Mesodermal cell (in vitro differentiated cells): ENCODE results near the gene NDUFS5.
"Not testable (repeated sequence)": the region's sequence is repeated elsewhere in the genome, so short reads cannot be mapped to it uniquely, and the experiment has no call there.

Source experiments
- H3K27ac ChIP-seq: 2 replicates; pipeline ENCODE4 v1.7.0; 2013; ENCODE audit warnings: mild to moderate bottlenecking, low read depth, low read length, moderate library complexity; ENCODE audit not compliant: severe bottlenecking
- H3K36me3 ChIP-seq: 2 replicates; pipeline ENCODE4 v1.7.1; 2013; ENCODE audit warnings: mild to moderate bottlenecking, low read length, moderate library complexity; ENCODE audit not compliant: control insufficient read depth, insufficient read depth
- H3K4me1 ChIP-seq: one replicate; pipeline ENCODE4 v1.7.1; 2013; ENCODE audit warnings: mild to moderate bottlenecking, low read length; ENCODE audit not compliant: insufficient read depth, control insufficient read depth, poor library complexity, severe bottlenecking
- H3K4me3 ChIP-seq: 2 replicates; pipeline ENCODE4 v1.7.0; 2013; ENCODE audit warnings: low read length, control low read depth, mild to moderate bottlenecking; ENCODE audit not compliant: insufficient read depth, poor library complexity, severe bottlenecking; ENCODE audit errors: extremely low read depth
- H3K9me3 ChIP-seq: 2 replicates; pipeline ENCODE4 v1.7.1; 2013; ENCODE audit warnings: mild to moderate bottlenecking, low read length, moderate library complexity; ENCODE audit not compliant: control insufficient read depth
- WGBS, 2 experiments: methylation state at CpG; one replicate each; pipeline ENCODE4 v1.1.5; 2013; ENCODE audit warnings: missing lambda C conversion rate in 2 of 2; ENCODE audit not compliant: insufficient coverage in 2 of 2; 5-methylcytosine and 5-hydroxymethylcytosine counted together

NDUFS5 gene

GRCh38 chr1:38994196-38994595 lies 32.0 kb upstream of the NDUFS5 start:
- Histone ChIP-seq H3K9me3 (no peaks in the 10 kb centered on the region), H3K4me3 (no peak overlapping the region), H3K27ac (no peak overlapping the region), H3K36me3 (peaks cover 54% of the 10 kb centered on the region), H3K4me1 (peaks cover 19% of the 10 kb centered on the region)
- 90 to 95% methylated on average over 5 of the region's 5 CpGs for WGBS, 2 experiments

GRCh38 chr1:38997034-38997900 lies 28.9 kb upstream of the NDUFS5 start:
- Histone ChIP-seq H3K36me3 (peaks cover 85% of the 10 kb centered on the region), H3K4me3 (no peak overlapping the region), H3K27ac (no peak overlapping the region), H3K4me1 (peaks cover 7% of the 10 kb centered on the region), H3K9me3 (no peaks in the 10 kb centered on the region)
- 80% methylated on average over 2 of the region's 4 CpGs; no CpG with 5 or more reads in 1 of the 2 experiments for WGBS, 2 experiments

- H3K27ac ChIP-seq = no peak overlapping the region
Observed at GRCh38 chr1:38997901-38998190, 28.3 kb upstream of the NDUFS5 start.

GRCh38 chr1:39001516-39002421 lies 24.4 kb upstream of the NDUFS5 start:
- Histone ChIP-seq H3K4me1 (peaks cover 4% of the 10 kb centered on the region), H3K4me3 (no peak overlapping the region), H3K27ac (no peak overlapping the region), H3K9me3 (no peaks in the 10 kb centered on the region), H3K36me3 (peaks cover 95% of the 10 kb centered on the region)
- WGBS, 2 experiments = 89 to 95% methylated on average over 3 to 4 of the region's 5 CpGs

More at GRCh38 chr1:38997901-38998190, 28.3 kb upstream of the NDUFS5 start:
- Histone ChIP-seq H3K9me3 (no peaks in the 10 kb centered on the region), H3K4me1 (peaks cover 6% of the 10 kb centered on the region), H3K36me3 (peaks cover 91% of the 10 kb centered on the region), H3K4me3 (no peak overlapping the region)
- 81 to 85% methylated on average over 3 of the region's 3 CpGs for WGBS, 2 experiments

GRCh38 chr1:39003281-39003680 lies 22.9 kb upstream of the NDUFS5 start:
- no peaks in the 10 kb centered on the region for H3K4me1 ChIP-seq
- 82 to 89% methylated on average over 2 to 3 of the region's 3 CpGs for WGBS, 2 experiments
- no peaks in the 10 kb centered on the region for H3K9me3 ChIP-seq
- H3K4me3 ChIP-seq = no peak overlapping the region
- peaks cover 96% of the 10 kb centered on the region for H3K36me3 ChIP-seq
- no peak overlapping the region for H3K27ac ChIP-seq

- 82 to 87% methylated on average over 1 of the region's 2 CpGs for WGBS, 2 experiments
- Histone ChIP-seq H3K4me1 (no peaks in the 10 kb centered on the region), H3K4me3 (no peak overlapping the region), H3K36me3 (peaks cover 95% of the 10 kb centered on the region), H3K9me3 (no peaks in the 10 kb centered on the region), H3K27ac (no peak overlapping the region)
Observed at GRCh38 chr1:39003794-39004193, 22.4 kb upstream of the NDUFS5 start.

DNA sequence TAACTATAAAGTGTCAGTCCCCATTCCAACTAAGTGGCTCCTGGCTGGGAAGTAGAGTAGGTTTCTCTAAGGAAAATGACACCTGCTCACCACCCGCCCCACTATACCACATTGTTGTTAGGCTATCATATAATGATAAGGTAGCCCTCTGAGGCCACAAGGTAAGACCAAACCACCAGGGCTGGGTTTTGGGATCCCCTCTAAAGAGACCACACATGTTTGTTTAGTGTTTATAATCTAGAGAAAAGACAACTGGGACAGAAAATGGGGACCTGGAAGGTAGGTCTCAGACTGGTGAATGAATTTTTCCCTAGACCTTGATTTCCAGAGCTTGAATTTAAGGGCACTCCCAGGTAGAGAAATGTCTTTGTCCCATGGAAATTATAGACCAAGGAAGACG lies 19.9 kb upstream of the NDUFS5 start:
- no CpG with 5 or more reads among the region's 2 CpGs for WGBS, 2 experiments
- Histone ChIP-seq H3K9me3 (no peaks in the 10 kb centered on the region), H3K4me1 (no peaks in the 10 kb centered on the region), H3K27ac (no peak overlapping the region), H3K36me3 (peaks cover 94% of the 10 kb centered on the region), H3K4me3 (no peak overlapping the region)

DNA sequence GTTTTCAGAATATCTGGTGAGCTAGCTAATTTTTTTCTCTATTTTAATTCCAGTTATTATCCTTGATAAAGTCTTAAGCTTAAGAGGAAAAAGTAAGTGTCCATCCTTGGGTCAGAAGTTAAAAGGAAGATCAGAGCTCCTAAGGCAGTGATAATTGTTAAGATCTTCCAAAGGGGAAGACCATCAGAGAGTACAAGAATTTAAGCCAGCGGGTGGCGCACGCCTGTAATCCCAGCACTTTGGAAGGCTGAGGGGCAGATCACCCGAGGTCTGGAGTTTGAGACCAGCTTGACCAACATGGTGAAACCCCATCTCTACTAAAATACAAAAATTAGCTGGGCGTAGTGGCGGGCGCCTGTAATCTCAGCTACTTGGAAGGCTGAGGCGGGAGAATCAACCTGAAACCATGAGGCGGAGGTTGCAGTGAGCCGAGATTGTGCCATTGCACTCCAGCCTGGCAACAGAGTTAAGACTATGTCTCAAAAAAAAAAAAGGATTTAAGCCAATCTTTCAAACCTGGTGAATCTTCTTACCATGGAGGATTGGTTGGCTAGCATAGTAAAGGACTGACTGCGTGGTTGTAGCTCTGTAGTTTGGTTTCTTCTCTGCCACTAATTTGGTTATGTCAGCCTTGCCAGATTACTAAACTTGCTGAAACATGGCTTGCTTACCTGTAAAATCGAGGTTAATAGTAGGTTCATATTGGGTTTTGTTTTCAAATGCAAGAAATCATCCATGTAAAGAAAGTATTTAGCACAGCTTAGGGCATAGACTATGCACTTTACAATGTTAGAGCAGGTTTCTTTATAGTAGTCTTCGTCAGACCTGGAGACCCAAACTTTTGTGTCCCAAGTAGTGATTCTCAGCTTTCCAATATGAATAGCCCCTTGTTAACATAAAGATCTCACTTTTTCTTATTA lies 19.2 kb upstream of the NDUFS5 start:
- no peaks in the 10 kb centered on the region for H3K4me1 ChIP-seq
- H3K9me3 ChIP-seq = no peaks in the 10 kb centered on the region
- no peak overlapping the region for H3K4me3 ChIP-seq
- H3K36me3 ChIP-seq = peaks cover 94% of the 10 kb centered on the region
- 96% methylated on average over 8 to 11 of the region's 13 CpGs for WGBS, 2 experiments
- H3K27ac ChIP-seq = no peak overlapping the region

DNA sequence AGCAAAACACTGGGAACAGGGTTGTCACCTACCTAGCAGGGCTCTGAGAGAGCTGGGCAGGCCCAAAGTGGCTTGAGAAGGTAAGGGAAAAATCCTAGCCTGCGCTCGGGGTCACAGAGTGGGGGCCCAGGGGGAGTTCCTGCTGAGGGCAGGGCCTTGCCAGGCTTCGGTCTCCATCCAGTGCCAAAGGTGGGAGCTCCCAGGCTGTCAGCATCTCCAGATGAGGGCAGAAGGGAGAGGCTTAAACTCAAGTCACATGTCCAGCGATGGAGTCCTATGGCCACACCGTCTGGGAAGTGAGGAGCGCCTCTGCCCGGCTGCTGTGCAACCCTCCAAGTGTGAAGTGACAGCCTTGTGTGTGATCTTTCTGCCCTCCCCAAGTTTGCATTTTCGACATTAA lies 11.2 kb upstream of the NDUFS5 start:
- not testable (repeated sequence) for H3K9me3 ChIP-seq, H3K4me3 ChIP-seq, H3K4me1 ChIP-seq, H3K27ac ChIP-seq
- peaks cover 28% of the 10 kb centered on the region for H3K36me3 ChIP-seq
- 98 to 100% methylated on average over 3 to 7 of the region's 8 CpGs for WGBS, 2 experiments

DNA sequence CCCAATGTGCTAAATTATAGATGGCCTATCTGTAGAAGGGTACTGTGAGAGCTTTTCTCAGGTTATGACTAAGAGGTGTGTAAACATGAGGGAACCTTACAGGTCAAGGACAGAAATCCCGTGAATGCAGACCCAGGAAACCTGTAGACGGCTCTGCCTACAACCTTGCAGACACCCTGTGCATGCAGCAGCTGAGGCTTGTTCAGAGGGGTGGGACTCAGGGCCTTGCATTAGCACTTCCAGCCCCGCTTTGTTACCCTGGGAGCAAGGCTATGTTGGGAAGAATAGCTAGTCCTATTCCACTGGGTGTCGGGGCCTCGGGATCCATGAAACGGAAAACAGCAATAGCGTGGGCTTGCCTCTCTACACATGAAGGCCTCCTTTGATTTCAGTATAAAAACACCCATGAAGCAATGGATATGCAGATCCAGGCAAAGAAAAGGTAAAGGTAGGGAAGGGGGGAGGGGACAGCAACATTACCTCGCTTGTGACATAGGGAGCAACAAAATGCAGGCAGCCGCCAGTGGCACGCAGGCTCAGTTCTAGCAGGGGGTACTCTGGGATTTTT lies 9.5 kb upstream of the NDUFS5 start:
- Histone ChIP-seq H3K4me1 (no peaks in the 10 kb centered on the region), H3K9me3 (no peaks in the 10 kb centered on the region), H3K4me3 (no peak overlapping the region), H3K27ac (no peak overlapping the region), H3K36me3 (peaks cover 12% of the 10 kb centered on the region)
- 46 to 51% methylated on average over 6 to 8 of the region's 10 CpGs for WGBS, 2 experiments
